Aorta (tissue), 5 donors: ENCODE data around the gene KIFC1. TPM values are rescaled to one million over a fixed set of nuclear protein-coding genes. Genes with fewer than 3 reads are reported as not detected.

Experiments
- ATAC-seq: fragments of 200-7000 bp; cut with Tn5 transposase; one replicate; pipeline ENCODE4 v1.9.1; 2022; ENCODE audit warnings: moderate library complexity; ENCODE audit not compliant: low FRiP score
- DNase-seq, 2 donors: peaks; one replicate each; pipeline ENCODE4 v3.0.0-alpha.2; 2020
- H3K27ac ChIP-seq, 2 donors: one replicate each; pipeline ENCODE4 v1.5.1; 2013; ENCODE audit warnings: low read length in 2 of 2, mild to moderate bottlenecking in 2 of 2, moderate library complexity in 2 of 2, control low read depth in 1 of 2, inconsistent platforms in 1 of 2, low read depth in 1 of 2
- H3K27me3 ChIP-seq, 2 donors: one replicate each; pipeline ENCODE4 v1.6.1; 2013; ENCODE audit warnings: control low read depth in 1 of 2, low read length in 1 of 2, mild to moderate bottlenecking in 1 of 2, moderate library complexity in 1 of 2; ENCODE audit not compliant: insufficient read depth in 2 of 2, control insufficient read depth in 1 of 2
- H3K36me3 ChIP-seq, 2 donors: one replicate each; pipeline ENCODE4 v1.6.1; 2013; ENCODE audit warnings: control low read depth in 1 of 2, low read length in 1 of 2, mild to moderate bottlenecking in 1 of 2; ENCODE audit not compliant: insufficient read depth in 2 of 2, control insufficient read depth in 1 of 2
- H3K4me1 ChIP-seq, 2 donors: one replicate each; pipeline ENCODE4 v1.6.1; 2013; ENCODE audit warnings: low read length in 2 of 2, control low read depth in 1 of 2, mild to moderate bottlenecking in 1 of 2, moderate library complexity in 1 of 2; ENCODE audit not compliant: insufficient read depth in 2 of 2, control insufficient read depth in 1 of 2
- H3K4me3 ChIP-seq, 2 donors: one replicate each; pipeline ENCODE4 v1.5.1; 2013; ENCODE audit warnings: low read length in 2 of 2, control low read depth in 1 of 2, mild to moderate bottlenecking in 1 of 2
- H3K9me3 ChIP-seq: one replicate; pipeline ENCODE4 v1.6.1; 2013; ENCODE audit warnings: mild to moderate bottlenecking, low read length; ENCODE audit not compliant: control insufficient read depth
- WGBS, 2 donors: extraction: QIAGEN DNeasy Blood & Tissue Kit; methylation state at CpG; one replicate each; pipeline ENCODE4 v1.1.7; 2013; 5-methylcytosine and 5-hydroxymethylcytosine counted together
- intact Hi-C, 2 donors: fragments of 100-400 bp; cut with DNase I; formaldehyde crosslinking; loops; one replicate each; pipeline versions ENCODE4 v1.14.2 to v1.15.0; 2022
- polyA plus RNA-seq, 2 donors: library from polyadenylated mRNA; stranded (reverse); fragments of 200-250 nt; gene quantifications; one replicate each; pipeline ENCODE4 v1.2.3, GENCODE V29; 2013
- total RNA-seq, 2 donors: library from RNA; stranded (reverse); fragmentation: NEBNext Ultra II Directional; extraction: Animal tissue kit (Norgen Biotek cat#: 25700); gene quantifications; one replicate each; pipeline ENCODE4 v1.2.1, GENCODE V29; 2021
- donor health status: healthy with polysubstance abuse.
- donor health status: Bipolar disorder and iron deficiency.
- donor health status: DM: no; HTN: no; CAD: no.
- donor health status: DM: no; HTN: no; CAD: no.
- donor health status: DM: yes; HTN: yes; CAD: no.

KIFC1 gene
- total and polyA plus RNA-seq, 4 donors: 1.3 to 2.0 (median 1.5) TPM; not detected in 1

- Histone ChIP-seq H3K4me3 (peak within 1 kb of the TSS; percentile 40 to 68), H3K4me1 (no peaks in the 10 kb centered on the region), H3K27ac (peak within 1 kb of the TSS; percentile 25 to 93), H3K36me3 (no peaks in the 10 kb centered on the region), H3K9me3 (no peaks in the 10 kb centered on the region), H3K27me3 (no peaks in the 10 kb centered on the region)
- DNase-seq (peak; percentile 100), ATAC-seq (peak; percentile 96)
- WGBS, 2 donors: 0 to 1% methylated on average over 51 of the region's 51 CpGs
- intact Hi-C loops: loop anchor here in 1 of 2 donors (2.0 to 10.0 kb wide), 4 partner anchors 97 to 1763 kb away; partner anchors contain the start of genes APOM, BAG6, HSD17B8 and RING1
Measured at GRCh38 chr6:33417903-33418689, 26.5 kb downstream of the KIFC1 start, which contains the start of gene CUTA. CUTA (minus strand) TSS chr6:33418107; CDS start chr6:33418000, 107 bp downstream.

GRCh38 chr6:33418690-33419291 lies 27.2 kb downstream of the KIFC1 start:
- no peaks in the 10 kb centered on the region for H3K4me1 ChIP-seq
- H3K27ac ChIP-seq: peak overlapping the region; percentile 25 to 93
- intact Hi-C loops: loop anchor here in 1 of 2 donors (10.0 kb wide), 3 partner anchors 156 to 1764 kb away; partner anchors contain the start of genes APOM, BAG6, HSD17B8 and RING1
- 31 to 43% methylated on average over 7 to 8 of the region's 8 CpGs for WGBS, 2 donors
- no peaks in the 10 kb centered on the region for H3K36me3 ChIP-seq
- no peaks in the 10 kb centered on the region for H3K9me3 ChIP-seq
- H3K4me3 ChIP-seq: peak overlapping the region in 1 of 2 donors; percentile 49
- no peaks in the 10 kb centered on the region for H3K27me3 ChIP-seq
- DNase-seq: no peak
- no peak for ATAC-seq

- Histone ChIP-seq H3K4me1 (peaks cover 1 to 3% of the 10 kb centered on the region in 2 donors), H3K9me3 (no peaks in the 10 kb centered on the region), H3K36me3 (no peaks in the 10 kb centered on the region), H3K27ac (peak within 1 kb of the TSS in 1 of 2 donors; percentile 93), H3K4me3 (peak within 1 kb of the TSS; percentile 60 to 69), H3K27me3 (no peaks in the 10 kb centered on the region)
- 1 to 2% methylated on average over 21 to 22 of the region's 22 CpGs for WGBS, 2 donors
- DNase-seq (peak; percentile 81 to 90), ATAC-seq (peak; percentile 15)
- intact Hi-C loops: loop anchor here in 1 of 2 donors (10.0 kb wide), 3 partner anchors 155 to 1765 kb away; partner anchors contain the start of genes APOM, BAG6, HSD17B8 and RING1
Measured at GRCh38 chr6:33419580-33420490, 28.2 kb downstream of the KIFC1 start, which contains the start of gene SYNGAP1. SYNGAP1 (plus strand) TSS chr6:33420065; CDS start chr6:33420265, 200 bp downstream.

GRCh38 chr6:33420491-33421343 lies 29.1 kb downstream of the KIFC1 start:
- DNase-seq (no peak), ATAC-seq (no peak)
- peak overlapping the region; percentile 60 to 69 for H3K4me3 ChIP-seq
- peaks cover 1 to 3% of the 10 kb centered on the region in 2 donors for H3K4me1 ChIP-seq
- H3K36me3 ChIP-seq: no peaks in the 10 kb centered on the region
- H3K27me3 ChIP-seq: no peaks in the 10 kb centered on the region
- H3K27ac ChIP-seq: no peak overlapping the region
- no peaks in the 10 kb centered on the region for H3K9me3 ChIP-seq
- WGBS, 2 donors: 57 to 59% methylated on average over 6 of the region's 6 CpGs
- intact Hi-C loops: no loop called here

GRCh38 chr6:33421344-33421643 lies 29.7 kb downstream of the KIFC1 start:
- 87 to 93% methylated on average over 2 of the region's 2 CpGs for WGBS, 2 donors
- intact Hi-C loops: no loop called here
- ATAC-seq: no peak

GRCh38 chr6:33423777-33424176 lies 32.2 kb downstream of the KIFC1 start:
- intact Hi-C loops: no loop called here

More at GRCh38 chr6:33421344-33421643, 29.7 kb downstream of the KIFC1 start:
- H3K27me3 ChIP-seq: no peaks in the 10 kb centered on the region
- H3K4me3 ChIP-seq: no peak overlapping the region
- no peak for DNase-seq
- no peaks in the 10 kb centered on the region for H3K36me3 ChIP-seq
- peaks cover 1 to 3% of the 10 kb centered on the region in 2 donors for H3K4me1 ChIP-seq
- H3K9me3 ChIP-seq: no peaks in the 10 kb centered on the region
- H3K27ac ChIP-seq: no peak overlapping the region

GRCh38 chr6:33424855-33425667 lies 33.4 kb downstream of the KIFC1 start:
- DNase-seq: peak in 1 of 2 donors; percentile 74
- H3K9me3 ChIP-seq: no peaks in the 10 kb centered on the region
- H3K27me3 ChIP-seq: no peaks in the 10 kb centered on the region
- H3K4me1 ChIP-seq: peaks cover 1 to 3% of the 10 kb centered on the region in 2 donors
- H3K27ac ChIP-seq: peak overlapping the region; percentile 65 to 72
- 10 to 12% methylated on average over 12 of the region's 12 CpGs for WGBS, 2 donors
- H3K4me3 ChIP-seq: peak overlapping the region; percentile 42 to 44
- H3K36me3 ChIP-seq: no peaks in the 10 kb centered on the region
- intact Hi-C loops: loop anchor here in 1 of 2 donors (1.0 kb wide), 1 partner anchor 34 kb away; the partner anchor contains the start of gene KIFC1
- ATAC-seq: peak; percentile 1

More at GRCh38 chr6:33423777-33424176, 32.2 kb downstream of the KIFC1 start:
- 93% methylated on average over 2 of the region's 2 CpGs for WGBS, 2 donors
- ATAC-seq (no peak), DNase-seq (peak in 1 of 2 donors; percentile 9)
- no peaks in the 10 kb centered on the region for H3K9me3 ChIP-seq
- H3K27ac ChIP-seq: no peak overlapping the region
- H3K4me1 ChIP-seq: peaks cover 1 to 3% of the 10 kb centered on the region in 2 donors
- no peak overlapping the region for H3K4me3 ChIP-seq
- H3K27me3 ChIP-seq: no peaks in the 10 kb centered on the region
- H3K36me3 ChIP-seq: no peaks in the 10 kb centered on the region
